Tibial nerve (tissue), 3 donors: ENCODE results near the gene CNST.

Source experiments
- POLR2A ChIP-seq, 2 donors: fragments of 450-650 bp; IDR thresholded peaks; one replicate each; pipeline ENCODE4 v1.6.1; 2017; ENCODE audit warnings: antibody characterized with exemption in 2 of 2, mild to moderate bottlenecking in 2 of 2, moderate library complexity in 2 of 2
- TF ChIP-seq, protein P1 (sequence below), 5 experiments: fragments of 200-600 bp in 3 of 5; fragments of 450-650 bp in 2 of 5; sonication (generic) in 3 of 5; IDR thresholded peaks; one replicate each; pipeline ENCODE4 v1.5.1; 2016 to 2019; ENCODE audit warnings: antibody characterized with exemption in 5 of 5, mild to moderate bottlenecking in 3 of 5, moderate library complexity in 2 of 5

DNA sequence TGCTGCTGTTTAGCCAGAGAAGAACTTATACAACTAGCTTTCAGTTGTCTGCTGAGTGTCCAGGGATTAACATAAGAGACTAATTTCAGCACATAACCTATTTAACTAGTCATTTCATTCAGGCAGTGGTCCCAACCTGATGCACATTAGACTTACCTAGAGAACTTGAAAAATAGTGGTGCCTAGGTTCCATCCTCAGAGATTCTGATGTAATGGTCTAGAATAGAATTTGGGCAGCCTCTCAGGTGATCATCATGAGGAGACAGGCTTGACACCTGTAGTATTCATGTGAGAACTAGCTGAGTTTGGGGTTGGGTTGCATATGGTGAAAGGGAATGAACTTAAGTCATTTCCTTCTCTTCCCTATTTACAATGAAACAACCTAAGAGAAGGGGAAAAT lies 24.8 kb downstream of the CNST start:
- TF ChIP-seq, protein P1, sequence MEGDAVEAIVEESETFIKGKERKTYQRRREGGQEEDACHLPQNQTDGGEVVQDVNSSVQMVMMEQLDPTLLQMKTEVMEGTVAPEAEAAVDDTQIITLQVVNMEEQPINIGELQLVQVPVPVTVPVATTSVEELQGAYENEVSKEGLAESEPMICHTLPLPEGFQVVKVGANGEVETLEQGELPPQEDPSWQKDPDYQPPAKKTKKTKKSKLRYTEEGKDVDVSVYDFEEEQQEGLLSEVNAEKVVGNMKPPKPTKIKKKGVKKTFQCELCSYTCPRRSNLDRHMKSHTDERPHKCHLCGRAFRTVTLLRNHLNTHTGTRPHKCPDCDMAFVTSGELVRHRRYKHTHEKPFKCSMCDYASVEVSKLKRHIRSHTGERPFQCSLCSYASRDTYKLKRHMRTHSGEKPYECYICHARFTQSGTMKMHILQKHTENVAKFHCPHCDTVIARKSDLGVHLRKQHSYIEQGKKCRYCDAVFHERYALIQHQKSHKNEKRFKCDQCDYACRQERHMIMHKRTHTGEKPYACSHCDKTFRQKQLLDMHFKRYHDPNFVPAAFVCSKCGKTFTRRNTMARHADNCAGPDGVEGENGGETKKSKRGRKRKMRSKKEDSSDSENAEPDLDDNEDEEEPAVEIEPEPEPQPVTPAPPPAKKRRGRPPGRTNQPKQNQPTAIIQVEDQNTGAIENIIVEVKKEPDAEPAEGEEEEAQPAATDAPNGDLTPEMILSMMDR (IDR thresholded peaks at IDR 0.05): no peak
- TF ChIP-seq POLR2A (IDR thresholded peaks at IDR 0.05): no peak
